HepG2 (cell line): ENCODE results near the gene TCF12.

Experiments used
- CREB1 ChIP-seq, 2 experiments: fragments of 450-650 bp in 1 of 2; IDR thresholded peaks; 2 replicates each; pipeline ENCODE4 v1.6.1; 2016 to 2017; ENCODE audit warnings: control low read depth in 1 of 2, mild to moderate bottlenecking in 1 of 2, missing compliant biosample characterization in 1 of 2, missing genetic modification characterization in 1 of 2
- EP300 ChIP-seq, 3 experiments: sonication (generic) in 1 of 3; formaldehyde crosslinking in 1 of 3; IDR thresholded peaks; 2 replicates each; pipeline versions ENCODE4 v1.5.1 to v1.6.1; 2011 to 2020; ENCODE audit warnings: low read depth in 2 of 3, low read length in 2 of 3, borderline replicate concordance in 1 of 3, improper control_type of control experiment in 1 of 3, mild to moderate bottlenecking in 1 of 3, missing genetic modification reagents in 1 of 3, moderate library complexity in 1 of 3
- EZH2 ChIP-seq: conservative IDR thresholded peaks from 2 replicates; pipeline ENCODE4 v1.6.1; 2012; ENCODE audit warnings: mild to moderate bottlenecking, low read depth, low read length, moderate library complexity
- MBD4 ChIP-seq: IDR thresholded peaks from 2 replicates; pipeline ENCODE4 v1.6.1; 2012; ENCODE audit warnings: low read length, inconsistent platforms, borderline replicate concordance
- RAD21 ChIP-seq: fragments of 450-650 bp; formaldehyde crosslinking; IDR thresholded peaks from 2 replicates; pipeline ENCODE4 v1.5.0; 2020; ENCODE audit warnings: mild to moderate bottlenecking
- ZNF331 ChIP-seq: sonication (generic); formaldehyde crosslinking; IDR thresholded peaks from 2 replicates; pipeline ENCODE4 v1.4.0; 2020; ENCODE audit warnings: missing genetic modification reagents
- TF ChIP-seq, protein P1 (sequence below): sonication (generic); formaldehyde crosslinking; IDR thresholded peaks from 2 replicates; pipeline ENCODE4 v1.5.0; 2020; ENCODE audit warnings: mild to moderate bottlenecking, missing genetic modification reagents, moderate library complexity
- TF ChIP-seq, protein P2 (sequence below): sonication (generic); formaldehyde crosslinking; IDR thresholded peaks from 2 replicates; pipeline ENCODE4 v1.4.0; 2020; ENCODE audit warnings: mild to moderate bottlenecking, missing genetic modification reagents

DNA sequence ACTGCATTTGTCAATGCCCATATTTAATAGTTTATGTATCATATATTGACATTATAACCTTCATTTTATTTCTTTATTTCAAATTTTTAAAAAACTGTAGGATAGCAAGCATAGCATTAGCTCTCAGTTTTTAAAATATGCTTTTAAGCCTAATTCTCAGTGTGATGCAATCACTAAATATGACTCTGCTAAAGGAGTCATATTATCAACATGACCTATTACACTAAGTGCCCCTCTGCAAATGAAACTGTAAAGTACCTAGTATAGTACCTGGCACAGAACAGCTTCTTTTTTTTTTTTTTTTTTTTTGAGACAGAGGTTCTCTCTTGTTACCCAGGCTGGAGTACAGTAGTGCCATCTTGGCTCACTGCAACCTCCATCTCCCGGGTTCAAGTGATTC is 278.4 kb downstream of the TCF12 start:
- TF ChIP-seq EZH2 (no peak), CREB1 (IDR thresholded peaks at IDR 0.05) (no peak), CREB1 (CRISPR knock-in tag; IDR thresholded peaks at IDR 0.05) (no peak), EP300 (IDR thresholded peaks at IDR 0.05; ENCODE audit: low read depth in 2 of 2, low read length in 2 of 2) (no peak), EP300 (CRISPR knock-in tag; IDR thresholded peaks at IDR 0.05; ENCODE audit: borderline replicate concordance) (no peak), RAD21 (CRISPR knock-in tag) (no peak), ZNF331 (no peak), MBD4 (no peak)
- TF ChIP-seq, protein P1, sequence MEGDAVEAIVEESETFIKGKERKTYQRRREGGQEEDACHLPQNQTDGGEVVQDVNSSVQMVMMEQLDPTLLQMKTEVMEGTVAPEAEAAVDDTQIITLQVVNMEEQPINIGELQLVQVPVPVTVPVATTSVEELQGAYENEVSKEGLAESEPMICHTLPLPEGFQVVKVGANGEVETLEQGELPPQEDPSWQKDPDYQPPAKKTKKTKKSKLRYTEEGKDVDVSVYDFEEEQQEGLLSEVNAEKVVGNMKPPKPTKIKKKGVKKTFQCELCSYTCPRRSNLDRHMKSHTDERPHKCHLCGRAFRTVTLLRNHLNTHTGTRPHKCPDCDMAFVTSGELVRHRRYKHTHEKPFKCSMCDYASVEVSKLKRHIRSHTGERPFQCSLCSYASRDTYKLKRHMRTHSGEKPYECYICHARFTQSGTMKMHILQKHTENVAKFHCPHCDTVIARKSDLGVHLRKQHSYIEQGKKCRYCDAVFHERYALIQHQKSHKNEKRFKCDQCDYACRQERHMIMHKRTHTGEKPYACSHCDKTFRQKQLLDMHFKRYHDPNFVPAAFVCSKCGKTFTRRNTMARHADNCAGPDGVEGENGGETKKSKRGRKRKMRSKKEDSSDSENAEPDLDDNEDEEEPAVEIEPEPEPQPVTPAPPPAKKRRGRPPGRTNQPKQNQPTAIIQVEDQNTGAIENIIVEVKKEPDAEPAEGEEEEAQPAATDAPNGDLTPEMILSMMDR (CRISPR knock-in tag) = no peak
- TF ChIP-seq, protein P2, sequence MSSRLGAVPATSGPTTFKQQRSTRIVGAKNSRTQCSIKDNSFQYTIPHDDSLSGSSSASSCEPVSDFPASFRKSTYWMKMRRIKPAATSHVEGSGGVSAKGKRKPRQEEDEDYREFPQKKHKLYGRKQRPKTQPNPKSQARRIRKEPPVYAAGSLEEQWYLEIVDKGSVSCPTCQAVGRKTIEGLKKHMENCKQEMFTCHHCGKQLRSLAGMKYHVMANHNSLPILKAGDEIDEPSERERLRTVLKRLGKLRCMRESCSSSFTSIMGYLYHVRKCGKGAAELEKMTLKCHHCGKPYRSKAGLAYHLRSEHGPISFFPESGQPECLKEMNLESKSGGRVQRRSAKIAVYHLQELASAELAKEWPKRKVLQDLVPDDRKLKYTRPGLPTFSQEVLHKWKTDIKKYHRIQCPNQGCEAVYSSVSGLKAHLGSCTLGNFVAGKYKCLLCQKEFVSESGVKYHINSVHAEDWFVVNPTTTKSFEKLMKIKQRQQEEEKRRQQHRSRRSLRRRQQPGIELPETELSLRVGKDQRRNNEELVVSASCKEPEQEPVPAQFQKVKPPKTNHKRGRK = no peak
